ENCODE data around the gene LEKR1.

The LEKR1 gene

DNA sequence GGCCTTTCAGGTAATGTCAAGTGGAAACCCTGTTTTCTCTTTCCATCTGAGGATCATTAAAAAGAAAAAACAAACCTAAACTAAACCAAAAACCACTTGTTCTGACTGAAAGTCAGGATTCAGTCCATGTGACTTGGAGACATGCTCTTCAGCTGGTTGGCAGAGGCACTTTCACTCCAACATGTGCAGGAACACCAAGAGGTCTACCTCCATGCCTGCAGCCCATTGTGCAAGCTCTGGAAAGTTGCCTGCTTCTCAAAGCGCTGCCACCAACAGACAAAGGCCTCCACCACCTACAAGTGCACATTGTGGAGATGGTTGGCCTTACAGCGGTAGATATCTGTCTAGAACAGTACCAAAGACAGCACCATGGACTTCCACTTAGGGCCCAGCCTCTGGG, 161.8 kb downstream of the LEKR1 start:
- DNase-seq: no peak

DNA sequence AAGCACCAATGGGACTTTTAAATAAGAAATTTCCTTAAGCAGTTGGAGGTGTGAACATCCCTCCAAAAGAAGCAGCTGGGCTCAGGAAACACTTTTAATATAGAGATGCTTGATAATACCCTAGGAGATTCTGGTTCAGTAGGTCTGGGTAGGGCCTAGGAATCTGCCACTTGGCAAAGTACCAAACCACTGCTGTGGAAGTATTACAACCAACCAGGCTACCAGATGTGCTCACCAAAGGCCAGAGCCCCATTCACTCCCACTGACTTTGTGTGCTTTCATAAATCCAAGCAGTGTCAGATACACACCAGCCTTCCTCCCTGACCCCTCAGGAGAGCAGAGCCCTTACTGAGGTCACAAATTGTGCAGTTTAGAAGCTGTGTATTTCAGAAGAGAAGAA, 171.2 kb downstream of the LEKR1 start:
- DNase-seq: no peak

DNA sequence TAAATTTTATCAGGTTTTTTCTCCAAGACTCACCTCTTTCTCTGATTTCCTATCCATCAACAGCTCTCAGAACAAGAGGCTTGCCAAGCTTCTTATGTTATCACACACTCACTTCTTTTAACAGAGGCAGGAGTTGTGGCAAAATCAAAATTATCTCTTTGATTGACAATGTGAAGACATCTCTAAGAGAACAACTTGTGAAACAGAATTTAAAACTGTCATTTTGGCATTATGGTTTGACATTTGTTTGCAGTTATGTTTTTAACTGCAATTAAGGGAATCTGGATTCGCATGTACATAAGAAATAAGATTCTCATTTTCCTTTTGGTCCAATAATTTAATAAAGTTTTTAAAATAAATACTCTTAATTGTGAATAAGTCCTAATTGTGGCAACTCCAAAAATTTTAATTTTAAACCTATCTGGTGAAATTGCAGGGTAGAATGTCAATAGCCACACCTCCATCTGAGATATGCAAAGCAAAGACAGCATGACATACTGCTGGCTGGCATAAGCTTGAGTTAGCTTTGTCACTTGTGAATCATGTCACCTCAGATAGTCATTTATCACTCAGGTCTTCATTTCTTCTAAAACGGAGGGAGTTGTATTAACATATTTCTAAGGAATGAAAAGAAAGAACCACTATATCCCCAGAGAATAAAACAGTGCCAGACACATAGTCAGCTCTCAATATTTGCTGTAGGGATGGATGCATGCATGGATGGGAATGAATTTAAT, 175.2 kb downstream of the LEKR1 start:
- DNase-seq: no peak

- DNase-seq: no peak
Observed at GRCh38 chr3:157021679-157022078, 195.5 kb downstream of the LEKR1 start.

DNA sequence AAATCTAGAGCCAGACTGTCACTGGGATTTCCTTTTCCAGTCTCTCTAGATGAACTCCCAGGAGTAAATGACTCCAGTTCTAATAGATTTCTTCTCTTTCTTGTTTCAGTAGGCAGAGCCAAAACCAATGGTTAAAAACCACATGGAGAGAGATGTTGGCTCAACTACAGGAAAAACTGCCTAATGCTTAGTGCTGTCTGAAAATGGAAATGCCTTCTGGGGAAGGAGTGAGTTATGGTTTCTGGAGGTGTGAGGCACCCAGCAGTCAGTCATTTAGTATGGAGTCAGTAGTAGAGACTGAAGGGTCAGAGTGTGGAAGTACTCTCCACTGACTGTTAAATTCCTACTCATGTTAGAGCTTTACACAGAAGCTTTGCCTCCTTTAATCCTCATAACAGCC, 197.1 kb downstream of the LEKR1 start:
- no peak for DNase-seq

- no peak for DNase-seq
Observed at GRCh38 chr3:157026091-157026490, 199.9 kb downstream of the LEKR1 start.

- DNase-seq: no peak
Observed at GRCh38 chr3:157027861-157028745, 201.9 kb downstream of the LEKR1 start.

GRCh38 chr3:157029365-157029790, 203.2 kb downstream of the LEKR1 start:
- no peak for DNase-seq

DNA sequence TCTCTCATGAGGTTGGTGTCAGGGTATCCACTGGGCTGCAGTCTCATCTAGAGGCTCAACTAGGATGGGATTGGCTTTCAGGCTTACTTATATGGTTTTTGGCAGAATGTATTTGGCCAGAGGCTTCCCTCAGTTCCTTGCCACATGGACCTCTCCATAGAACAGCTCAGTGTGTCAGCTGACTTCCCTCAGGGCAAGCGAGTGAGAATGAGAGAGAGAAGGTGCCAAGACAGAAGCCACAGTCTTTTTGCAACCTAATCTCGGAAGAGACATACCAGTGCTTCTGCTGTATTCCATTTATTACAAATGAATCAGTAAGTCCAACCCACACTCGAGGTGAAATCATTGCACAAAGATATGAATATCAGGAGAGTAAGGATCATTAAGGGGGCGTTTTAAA, 204.6 kb downstream of the LEKR1 start:
- no peak for DNase-seq

- no peak for DNase-seq
Observed at GRCh38 chr3:157033001-157033400, 206.8 kb downstream of the LEKR1 start.

GRCh38 chr3:157040456-157040855, 214.3 kb downstream of the LEKR1 start:
- DNase-seq: no peak

DNA sequence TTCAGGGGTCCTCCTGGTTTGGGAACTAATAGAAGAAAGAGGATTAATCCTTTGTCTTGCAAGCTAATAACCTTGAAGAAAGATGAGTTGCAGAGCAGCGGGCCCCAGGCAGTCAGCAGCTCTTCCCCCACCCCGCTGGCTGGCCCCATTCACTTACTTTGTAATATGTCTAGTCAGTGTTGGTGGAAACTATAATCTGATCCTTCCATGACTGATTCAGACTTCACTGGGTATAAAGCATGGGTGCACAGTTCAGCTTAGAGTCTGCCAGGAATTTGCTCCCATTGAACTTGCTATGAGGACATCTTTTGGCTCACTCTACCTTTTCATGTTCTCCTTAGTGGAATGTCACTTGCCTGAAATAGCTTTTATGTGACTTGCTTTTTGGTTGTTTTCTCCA, 216.1 kb downstream of the LEKR1 start:
- DNase-seq: no peak

DNA sequence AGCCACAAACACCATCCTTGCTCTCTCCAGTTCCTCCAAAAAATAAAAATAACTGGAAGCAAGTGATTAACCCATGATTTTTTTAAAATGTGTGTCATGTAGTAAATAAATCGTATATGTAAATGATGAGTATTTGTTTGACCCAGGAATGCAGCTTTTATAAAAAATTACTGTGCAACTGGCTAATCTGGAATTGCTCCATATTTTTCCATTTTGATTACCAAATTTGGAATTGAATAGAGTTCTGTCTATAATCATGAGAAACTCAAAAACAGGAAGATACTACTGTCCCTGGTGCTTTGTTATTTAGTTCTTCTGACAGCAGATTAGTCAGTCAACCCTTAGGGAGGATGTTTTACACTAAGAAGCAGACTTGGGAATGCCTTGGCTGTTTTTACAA, 217.6 kb downstream of the LEKR1 start:
- DNase-seq: no peak

- DNase-seq: no peak
Observed at GRCh38 chr3:157045238-157045850, 219.2 kb downstream of the LEKR1 start.

DNA sequence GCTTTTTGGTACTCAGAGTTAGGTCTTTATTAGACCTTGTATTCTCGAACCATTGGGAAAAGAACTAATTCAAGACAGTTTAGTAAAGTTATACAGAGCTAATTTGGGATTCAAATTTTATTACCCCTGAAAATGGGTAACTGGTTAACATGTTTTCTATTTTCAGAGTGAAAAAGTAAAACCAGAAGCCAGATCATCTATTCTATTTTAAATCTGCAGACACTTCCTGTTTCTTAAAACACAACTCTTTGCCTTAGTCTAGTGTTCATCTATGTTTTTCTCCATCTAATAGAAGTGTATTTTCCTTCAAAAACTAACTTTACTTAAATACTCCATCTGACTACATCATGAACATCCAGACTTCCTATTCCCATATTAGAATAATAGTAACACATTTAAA, 220.4 kb downstream of the LEKR1 start:
- no peak for DNase-seq

- DNase-seq: no peak
Observed at GRCh38 chr3:157051055-157051454, 224.9 kb downstream of the LEKR1 start.

GRCh38 chr3:157051591-157051990, 225.4 kb downstream of the LEKR1 start:
- no peak for DNase-seq

GRCh38 chr3:157056035-157056434, 229.9 kb downstream of the LEKR1 start:
- no peak for DNase-seq

DNA sequence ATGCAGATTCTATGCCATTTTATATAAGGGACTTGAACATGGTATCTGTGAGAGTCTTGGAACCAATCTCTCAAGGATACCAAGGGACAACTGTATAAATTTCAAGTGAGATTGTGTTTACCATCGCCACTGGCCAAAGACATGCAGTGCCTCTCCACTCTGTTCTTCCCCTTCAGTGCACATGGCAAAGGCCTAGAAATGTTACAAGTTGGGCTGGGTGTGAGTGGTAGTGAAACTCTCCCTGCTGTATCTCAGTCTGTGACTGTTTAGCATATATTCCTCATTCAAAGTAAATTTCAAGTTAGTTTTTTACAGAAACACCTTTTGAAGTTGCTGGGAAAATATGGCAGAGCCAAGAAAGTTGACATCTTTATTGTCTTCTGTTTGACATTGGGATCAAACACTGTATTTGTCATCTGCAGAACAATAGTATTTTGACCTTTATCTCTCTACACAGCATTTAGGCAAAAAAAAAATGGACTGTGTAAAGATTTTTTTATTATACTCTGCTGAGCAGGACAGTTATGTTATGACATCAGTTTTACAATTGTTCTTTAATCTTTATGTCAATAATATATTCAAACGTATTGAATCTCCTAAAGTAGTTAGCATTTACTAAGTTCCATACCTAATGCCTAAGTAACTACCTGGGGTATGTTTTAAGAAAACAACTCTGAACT, 232.4 kb downstream of the LEKR1 start:
- no peak for DNase-seq

GRCh38 chr3:157059181-157059580, 233.0 kb downstream of the LEKR1 start:
- DNase-seq: no peak

DNA sequence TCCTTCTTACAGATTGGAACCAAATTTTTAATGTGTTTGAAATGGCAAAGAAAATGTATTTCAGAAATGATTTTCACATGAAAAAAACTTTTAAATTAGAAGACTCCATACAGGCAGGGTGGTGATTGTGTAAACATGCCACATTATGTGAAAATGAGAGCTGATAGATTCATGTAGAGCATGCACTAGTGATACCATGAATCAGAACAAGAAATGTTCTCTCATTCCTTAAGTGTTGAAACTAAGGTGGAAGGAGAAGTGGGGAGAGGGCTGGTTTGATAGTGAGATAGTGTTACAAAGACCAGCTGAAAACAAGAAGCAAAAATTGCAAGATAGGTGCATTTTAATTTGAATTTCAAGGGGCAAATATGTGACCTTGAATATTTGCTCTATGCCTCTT, 233.5 kb downstream of the LEKR1 start:
- DNase-seq: no peak

DNA sequence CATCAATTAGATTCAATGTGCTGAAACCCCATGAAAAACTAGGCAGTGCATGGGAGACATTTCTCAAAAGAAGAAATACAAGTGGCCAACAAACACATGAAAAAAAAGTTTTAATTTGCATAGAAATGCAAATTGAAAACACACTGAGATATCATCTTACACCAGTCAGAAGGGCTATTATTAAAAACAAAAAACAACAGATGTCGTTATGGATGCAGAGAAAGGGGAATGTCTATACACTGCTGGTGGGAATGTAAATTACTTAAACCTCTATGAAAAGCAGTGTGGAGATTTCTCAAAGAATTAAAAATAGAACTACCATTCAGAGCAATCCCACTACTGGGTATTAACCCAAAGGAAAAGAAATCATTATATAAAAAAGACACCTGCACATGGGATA, 235.1 kb downstream of the LEKR1 start:
- no peak for DNase-seq

GRCh38 chr3:157063469-157063868, 237.3 kb downstream of the LEKR1 start:
- DNase-seq: no peak
